ENCODE data around the gene RAB5A.
A peak's percentile ranks its signal among the peaks of the same experiment; 100 is the strongest.

GRCh38 chr3:19946832-19947548 is at the start of gene RAB5A:
- TF ChIP-seq POLR2AphosphoS5 (IDR thresholded peaks at IDR 0.05; ENCODE audit: low read depth, low read length) (no peak; the same call in 1 of the 2 replicates), POLR2A (IDR thresholded peaks at IDR 0.05; ENCODE audit: low read depth, low read length) (peak; percentile 75)
